Stimulated activated CD8-positive, alpha-beta memory T cell treated with anti-CD3 and anti-CD28 coated beads, Interleukin-15, amount 100 ng/mL, for 1 hour (primary cell): ENCODE data around the gene FOXB1.

Experiments used
- DNase-seq: peaks from one replicate; pipeline ENCODE4 v3.0.0-alpha.2; 2020; ENCODE audit warnings: low read depth

FOXB1 gene

GRCh38 chr15:59998950-59999611, 5.0 kb upstream of the FOXB1 start:
- no peak for DNase-seq

GRCh38 chr15:59999612-60000112, 4.4 kb upstream of the FOXB1 start:
- no peak for DNase-seq

GRCh38 chr15:60000113-60000823, 3.8 kb upstream of the FOXB1 start:
- DNase-seq = no peak

GRCh38 chr15:60000824-60001609, 3.1 kb upstream of the FOXB1 start:
- DNase-seq = no peak

- no peak for DNase-seq
Measured at GRCh38 chr15:60001610-60002527, 2.2 kb upstream of the FOXB1 start.

GRCh38 chr15:60002528-60003218, 1.4 kb upstream of the FOXB1 start:
- DNase-seq = no peak

GRCh38 chr15:60003243-60004008, 685 bp upstream of the FOXB1 start:
- DNase-seq = no peak

- DNase-seq = no peak
Measured at GRCh38 chr15:60004846-60005351, 788 bp downstream of the FOXB1 start.

- no peak for DNase-seq
Measured at GRCh38 chr15:60005352-60006202, 1.5 kb downstream of the FOXB1 start.

- peak; percentile 38 for DNase-seq
Measured at GRCh38 chr15:60006203-60006862, 2.2 kb downstream of the FOXB1 start.

GRCh38 chr15:60006873-60007272, 2.8 kb downstream of the FOXB1 start:
- no peak for DNase-seq

GRCh38 chr15:60009124-60009960, 5.2 kb downstream of the FOXB1 start:
- no peak for DNase-seq

- no peak for DNase-seq
Measured at GRCh38 chr15:60009980-60010732, 6.0 kb downstream of the FOXB1 start.

GRCh38 chr15:60010858-60011257, 6.7 kb downstream of the FOXB1 start:
- no peak for DNase-seq

GRCh38 chr15:60012695-60013094, 8.6 kb downstream of the FOXB1 start:
- DNase-seq = no peak

- DNase-seq = no peak
Measured at GRCh38 chr15:60017538-60018520, 13.7 kb downstream of the FOXB1 start.
